Panc1 (cell line): Measurements from ENCODE around the gene SHROOM3.

Experiments used
- POLR2AphosphoS5 ChIP-seq: IDR thresholded peaks from 2 replicates; pipeline ENCODE4 v1.6.1; 2012; ENCODE audit warnings: mild to moderate bottlenecking, low read depth, low read length, moderate library complexity
- SIN3A ChIP-seq: IDR thresholded peaks from 2 replicates; pipeline ENCODE4 v1.6.1; 2012; ENCODE audit warnings: low read depth, mild to moderate bottlenecking, low read length, moderate library complexity, borderline replicate concordance; ENCODE audit not compliant: insufficient read depth
- TF ChIP-seq, protein P1 (sequence below), 2 experiments: IDR thresholded peaks; 2 replicates each; pipeline ENCODE4 v1.6.1; 2011 to 2012; ENCODE audit warnings: low read depth in 2 of 2, control low read depth in 1 of 2, low read length in 1 of 2, mild to moderate bottlenecking in 1 of 2, moderate library complexity in 1 of 2; ENCODE audit not compliant: insufficient read depth in 1 of 2
- TF ChIP-seq, protein P2 (sequence below): fragments of 450-650 bp; IDR thresholded peaks from 2 replicates; pipeline ENCODE4 v1.5.1; 2017; ENCODE audit warnings: mild to moderate bottlenecking

DNA sequence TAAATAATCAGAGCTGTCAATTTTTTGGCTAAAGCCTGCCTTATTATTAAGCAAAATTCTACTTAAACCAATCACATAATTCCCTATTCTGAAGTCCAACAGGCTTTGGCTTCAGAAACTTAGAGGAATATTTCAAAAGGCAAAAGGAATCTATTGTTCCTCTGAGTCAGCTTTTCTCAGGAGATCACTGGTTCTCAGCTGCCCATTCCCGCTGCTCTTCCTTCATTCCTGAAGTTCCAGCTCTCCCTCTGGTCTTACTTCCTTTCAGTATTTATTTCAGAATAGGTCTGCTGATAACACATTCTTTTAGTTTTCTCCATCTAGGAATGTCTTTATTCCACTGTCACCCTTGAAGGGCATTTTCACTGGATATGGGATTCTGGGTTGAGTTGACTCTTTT is 329.2 kb downstream of the SHROOM3 start:
- TF ChIP-seq, protein P1, sequence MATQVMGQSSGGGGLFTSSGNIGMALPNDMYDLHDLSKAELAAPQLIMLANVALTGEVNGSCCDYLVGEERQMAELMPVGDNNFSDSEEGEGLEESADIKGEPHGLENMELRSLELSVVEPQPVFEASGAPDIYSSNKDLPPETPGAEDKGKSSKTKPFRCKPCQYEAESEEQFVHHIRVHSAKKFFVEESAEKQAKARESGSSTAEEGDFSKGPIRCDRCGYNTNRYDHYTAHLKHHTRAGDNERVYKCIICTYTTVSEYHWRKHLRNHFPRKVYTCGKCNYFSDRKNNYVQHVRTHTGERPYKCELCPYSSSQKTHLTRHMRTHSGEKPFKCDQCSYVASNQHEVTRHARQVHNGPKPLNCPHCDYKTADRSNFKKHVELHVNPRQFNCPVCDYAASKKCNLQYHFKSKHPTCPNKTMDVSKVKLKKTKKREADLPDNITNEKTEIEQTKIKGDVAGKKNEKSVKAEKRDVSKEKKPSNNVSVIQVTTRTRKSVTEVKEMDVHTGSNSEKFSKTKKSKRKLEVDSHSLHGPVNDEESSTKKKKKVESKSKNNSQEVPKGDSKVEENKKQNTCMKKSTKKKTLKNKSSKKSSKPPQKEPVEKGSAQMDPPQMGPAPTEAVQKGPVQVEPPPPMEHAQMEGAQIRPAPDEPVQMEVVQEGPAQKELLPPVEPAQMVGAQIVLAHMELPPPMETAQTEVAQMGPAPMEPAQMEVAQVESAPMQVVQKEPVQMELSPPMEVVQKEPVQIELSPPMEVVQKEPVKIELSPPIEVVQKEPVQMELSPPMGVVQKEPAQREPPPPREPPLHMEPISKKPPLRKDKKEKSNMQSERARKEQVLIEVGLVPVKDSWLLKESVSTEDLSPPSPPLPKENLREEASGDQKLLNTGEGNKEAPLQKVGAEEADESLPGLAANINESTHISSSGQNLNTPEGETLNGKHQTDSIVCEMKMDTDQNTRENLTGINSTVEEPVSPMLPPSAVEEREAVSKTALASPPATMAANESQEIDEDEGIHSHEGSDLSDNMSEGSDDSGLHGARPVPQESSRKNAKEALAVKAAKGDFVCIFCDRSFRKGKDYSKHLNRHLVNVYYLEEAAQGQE (IDR thresholded peaks at IDR 0.05; ENCODE audit: insufficient read depth in 1 of 2, low read depth in 2 of 2, low read length in 1 of 2), result no peak
- TF ChIP-seq, protein P2, sequence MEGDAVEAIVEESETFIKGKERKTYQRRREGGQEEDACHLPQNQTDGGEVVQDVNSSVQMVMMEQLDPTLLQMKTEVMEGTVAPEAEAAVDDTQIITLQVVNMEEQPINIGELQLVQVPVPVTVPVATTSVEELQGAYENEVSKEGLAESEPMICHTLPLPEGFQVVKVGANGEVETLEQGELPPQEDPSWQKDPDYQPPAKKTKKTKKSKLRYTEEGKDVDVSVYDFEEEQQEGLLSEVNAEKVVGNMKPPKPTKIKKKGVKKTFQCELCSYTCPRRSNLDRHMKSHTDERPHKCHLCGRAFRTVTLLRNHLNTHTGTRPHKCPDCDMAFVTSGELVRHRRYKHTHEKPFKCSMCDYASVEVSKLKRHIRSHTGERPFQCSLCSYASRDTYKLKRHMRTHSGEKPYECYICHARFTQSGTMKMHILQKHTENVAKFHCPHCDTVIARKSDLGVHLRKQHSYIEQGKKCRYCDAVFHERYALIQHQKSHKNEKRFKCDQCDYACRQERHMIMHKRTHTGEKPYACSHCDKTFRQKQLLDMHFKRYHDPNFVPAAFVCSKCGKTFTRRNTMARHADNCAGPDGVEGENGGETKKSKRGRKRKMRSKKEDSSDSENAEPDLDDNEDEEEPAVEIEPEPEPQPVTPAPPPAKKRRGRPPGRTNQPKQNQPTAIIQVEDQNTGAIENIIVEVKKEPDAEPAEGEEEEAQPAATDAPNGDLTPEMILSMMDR, result no peak
- no peak for TF ChIP-seq POLR2AphosphoS5
- no peak for TF ChIP-seq SIN3A
